GM23248 (cell line): ENCODE measurements around the gene WBP4. TPM values are rescaled to one million over a fixed set of nuclear protein-coding genes. Genes with fewer than 3 reads are reported as not detected.

Experiments used
- DNase-seq: peaks from one replicate; pipeline ENCODE4 v3.0.0-alpha.2; 2015
- H2AFZ ChIP-seq: fragments of 200-600 bp; sonication (generic); 2 replicates; pipeline ENCODE4 v1.6.1; 2016; ENCODE audit warnings: antibody characterized with exemption
- H3F3A ChIP-seq: fragments of 200-600 bp; sonication (generic); 2 replicates; pipeline ENCODE4 v1.6.1; 2016; ENCODE audit warnings: mild to moderate bottlenecking, antibody characterized with exemption, mixed run types; ENCODE audit not compliant: insufficient read depth
- H3K27ac ChIP-seq: fragments of 200-600 bp; sonication (generic); 2 replicates; pipeline ENCODE4 v1.5.1; 2016; ENCODE audit warnings: mild to moderate bottlenecking
- H3K27me3 ChIP-seq: fragments of 200-600 bp; sonication (generic); replicated peaks from 2 replicates; pipeline ENCODE4 v1.6.1; 2016; ENCODE audit warnings: mild to moderate bottlenecking; ENCODE audit not compliant: insufficient read depth
- H3K36me3 ChIP-seq: fragments of 200-600 bp; sonication (generic); 2 replicates; pipeline ENCODE4 v1.6.1; 2016; ENCODE audit warnings: low read depth, mild to moderate bottlenecking
- H3K4me1 ChIP-seq: fragments of 200-600 bp; sonication (generic); 2 replicates; pipeline ENCODE4 v1.6.1; 2016; ENCODE audit warnings: mild to moderate bottlenecking; ENCODE audit not compliant: insufficient read depth
- H3K4me2 ChIP-seq: fragments of 200-600 bp; sonication (generic); one replicate; pipeline ENCODE4 v1.6.1; 2016; ENCODE audit warnings: mild to moderate bottlenecking; ENCODE audit not compliant: unreplicated experiment
- H3K4me3 ChIP-seq: fragments of 200-600 bp; sonication (generic); 2 replicates; pipeline ENCODE4 v1.5.1; 2016; ENCODE audit warnings: mild to moderate bottlenecking
- H3K79me2 ChIP-seq: fragments of 200-600 bp; sonication (generic); 2 replicates; pipeline ENCODE4 v1.6.1; 2016; ENCODE audit warnings: mild to moderate bottlenecking; ENCODE audit not compliant: insufficient read depth
- H3K9ac ChIP-seq: fragments of 200-600 bp; sonication (generic); 2 replicates; pipeline ENCODE4 v1.6.1; 2016; ENCODE audit warnings: mild to moderate bottlenecking
- H3K9me2 ChIP-seq: fragments of 200-600 bp; sonication (generic); 2 replicates; pipeline ENCODE4 v1.6.1; 2016; ENCODE audit warnings: mixed run types, mild to moderate bottlenecking, moderate library complexity; ENCODE audit not compliant: insufficient read depth
- H3K9me3 ChIP-seq: fragments of 200-600 bp; sonication (generic); one replicate; pipeline ENCODE4 v1.6.1; 2017; ENCODE audit warnings: low read depth
- H4K20me1 ChIP-seq: fragments of 200-600 bp; sonication (generic); 2 replicates; pipeline ENCODE4 v1.6.0; 2016; ENCODE audit not compliant: insufficient read depth
- EZH2 ChIP-seq: fragments of 200-600 bp; sonication (generic); IDR thresholded peaks from 2 replicates; pipeline ENCODE4 v1.6.1; 2018; ENCODE audit warnings: antibody characterized with exemption, mild to moderate bottlenecking; ENCODE audit not compliant: insufficient read depth, poor library complexity, severe bottlenecking
- EZH2phosphoT487 ChIP-seq: fragments of 200-600 bp; sonication (generic); IDR thresholded peaks from 2 replicates; pipeline ENCODE4 v1.6.1; 2018; ENCODE audit warnings: antibody characterized with exemption, moderate library complexity, mild to moderate bottlenecking, low read depth; ENCODE audit not compliant: insufficient read depth
- WGBS, 2 experiments: methylation state at CpG; one replicate each; pipeline ENCODE4 v1.1.6; 2015 to 2017; ENCODE audit warnings: low lambda C conversion rate in 2 of 2, low coverage in 1 of 2; ENCODE audit errors: missing lambda C conversion rate in 2 of 2; 5-methylcytosine and 5-hydroxymethylcytosine counted together
- in situ Hi-C: fragments of 300-500 bp; cut with MboI; formaldehyde crosslinking; loops from 2 replicates; pipeline ENCODE4 v1.15.0; 2020
- polyA plus RNA-seq: library from polyadenylated mRNA; unstranded; fragments of >200 nt; fragmentation: Nextera tagmentation; extraction: Ambion mirVana; gene quantifications from 2 replicates; pipeline ENCODE4 v1.2.1, GENCODE V29; 2016
- total RNA-seq: library from RNA; depleted of rRNA; stranded (reverse); fragments of >200 nt; shearing (Covaris generic); gene quantifications from 2 replicates; pipeline ENCODE4 v1.2.3, GENCODE V29; 2014; rRNA removed

WBP4 gene, protein sequence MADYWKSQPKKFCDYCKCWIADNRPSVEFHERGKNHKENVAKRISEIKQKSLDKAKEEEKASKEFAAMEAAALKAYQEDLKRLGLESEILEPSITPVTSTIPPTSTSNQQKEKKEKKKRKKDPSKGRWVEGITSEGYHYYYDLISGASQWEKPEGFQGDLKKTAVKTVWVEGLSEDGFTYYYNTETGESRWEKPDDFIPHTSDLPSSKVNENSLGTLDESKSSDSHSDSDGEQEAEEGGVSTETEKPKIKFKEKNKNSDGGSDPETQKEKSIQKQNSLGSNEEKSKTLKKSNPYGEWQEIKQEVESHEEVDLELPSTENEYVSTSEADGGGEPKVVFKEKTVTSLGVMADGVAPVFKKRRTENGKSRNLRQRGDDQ
- 7.5 and 11.8 TPM in 2 replicates for total RNA-seq
- 13.4 and 14.0 TPM in 2 replicates for polyA plus RNA-seq

DNA sequence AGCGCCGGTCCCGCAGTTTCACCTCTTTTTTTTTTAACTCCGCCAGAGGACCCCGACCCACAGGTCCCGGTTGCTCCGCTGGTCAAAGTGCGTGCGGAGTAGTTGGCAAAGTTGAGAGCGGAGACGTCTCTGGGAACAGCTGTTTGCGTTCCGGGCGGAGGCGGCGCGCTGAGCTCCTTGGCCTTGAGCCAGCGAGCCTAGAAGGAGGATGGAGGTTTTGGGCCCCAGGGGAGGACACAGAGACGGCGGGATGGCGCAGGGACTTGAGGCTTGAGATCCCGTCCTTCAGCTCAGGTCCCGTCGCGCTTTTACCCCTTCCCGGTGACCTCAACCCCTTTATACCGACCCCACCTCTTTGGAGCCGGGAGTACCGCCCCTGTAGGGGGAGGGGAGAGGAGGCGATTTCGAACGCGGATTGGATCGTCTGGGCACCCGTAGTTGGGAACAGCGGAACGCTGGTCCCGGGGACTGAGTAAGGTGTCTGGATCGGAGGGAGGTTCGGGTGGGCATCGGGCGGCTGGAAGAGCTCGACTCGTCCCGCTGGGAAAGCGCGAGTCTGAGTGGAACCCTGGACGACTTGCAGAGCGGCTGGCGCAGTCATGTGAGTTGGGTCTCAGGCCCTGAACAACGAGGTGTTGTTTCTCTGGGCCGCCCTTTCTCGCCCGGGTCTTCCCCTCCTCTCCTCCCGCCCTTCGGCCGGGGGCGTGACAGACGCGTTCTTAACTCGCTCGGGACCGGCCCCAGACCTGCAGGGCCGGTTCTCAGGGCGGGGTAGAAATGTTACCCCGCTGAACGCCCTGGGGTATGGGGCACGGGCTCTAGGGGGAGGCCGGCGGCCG lies at the start of gene WBP4:
TSS of gene WBP4 (plus strand) at position 435 of the 839 bp plus-strand sequence. CDS start at position 600, 165 bp downstream.
- H3K9ac ChIP-seq = peak within 1 kb of the TSS; percentile 100
- no peaks in the 10 kb centered on the region for H3K27me3 ChIP-seq
- peak within 1 kb of the TSS; percentile 91 for H3K4me2 ChIP-seq
- H3K36me3 ChIP-seq = peaks cover 13% of the 10 kb centered on the region
- DNase-seq = peak; percentile 99
- peaks cover 54% of the 10 kb centered on the region for H3F3A ChIP-seq
- H3K9me3 ChIP-seq = no peaks in the 10 kb centered on the region
- H3K27ac ChIP-seq = peak within 1 kb of the TSS; percentile 100
- 1 to 2% methylated on average over 68 to 71 of the region's 71 CpGs for WGBS, 2 experiments
- H3K4me3 ChIP-seq = peak within 1 kb of the TSS; percentile 98
- peak within 1 kb of the TSS; percentile 79 for H2AFZ ChIP-seq
- H3K79me2 ChIP-seq = peaks cover 67% of the 10 kb centered on the region
- peaks cover 56% of the 10 kb centered on the region for H3K4me1 ChIP-seq
- in situ Hi-C loops = no loop called here
- H4K20me1 ChIP-seq = peaks cover 12% of the 10 kb centered on the region; the same call in 1 of the 2 replicates
- TF ChIP-seq EZH2 (no peak), EZH2phosphoT487 (no peak)
- no peaks in the 10 kb centered on the region for H3K9me2 ChIP-seq

DNA sequence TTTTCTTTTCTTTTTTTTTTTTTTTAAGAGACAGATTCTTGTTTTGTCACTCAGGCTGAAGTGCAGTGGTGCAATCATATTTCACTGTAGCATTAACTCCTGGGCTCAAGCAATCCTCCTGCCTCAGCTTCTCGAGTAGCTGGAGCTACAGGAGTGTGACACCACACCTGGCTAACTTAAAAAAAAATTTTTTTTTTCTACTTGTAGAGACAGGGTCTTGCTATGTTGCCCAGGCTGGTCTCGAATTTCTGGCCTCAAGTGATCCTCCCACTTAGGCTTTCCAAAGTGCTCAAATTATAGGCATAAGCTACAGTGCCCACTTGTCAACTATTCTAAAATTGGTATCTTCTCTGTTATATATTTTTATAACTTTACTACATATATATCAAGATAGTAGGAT lies 48.8 kb upstream of the WBP4 start:
- Histone ChIP-seq H3K9me3 (no peaks in the 10 kb centered on the region), H3K27me3 (no peaks in the 10 kb centered on the region), H3K4me1 (peaks cover 13% of the 10 kb centered on the region), H2AFZ (no peak overlapping the region), H3K36me3 (0 out of 2 replicates have a peak, but pooled peaks cover 3% of the 10 kb centered on the region), H4K20me1 (no peaks in the 10 kb centered on the region; the same call in 1 of the 2 replicates), H3K4me3 (no peak overlapping the region), H3K79me2 (peaks cover 94% of the 10 kb centered on the region), H3K9ac (no peak overlapping the region), H3K27ac (no peak overlapping the region), H3K9me2 (no peaks in the 10 kb centered on the region), H3F3A (peaks cover 13% of the 10 kb centered on the region), H3K4me2 (no peak overlapping the region)
- TF ChIP-seq EZH2 = no peak
- TF ChIP-seq EZH2phosphoT487 = no peak
- in situ Hi-C loops = no loop called here
- 92 to 94% methylated on average over 2 of the region's 2 CpGs for WGBS, 2 experiments
- no peak for DNase-seq

DNA sequence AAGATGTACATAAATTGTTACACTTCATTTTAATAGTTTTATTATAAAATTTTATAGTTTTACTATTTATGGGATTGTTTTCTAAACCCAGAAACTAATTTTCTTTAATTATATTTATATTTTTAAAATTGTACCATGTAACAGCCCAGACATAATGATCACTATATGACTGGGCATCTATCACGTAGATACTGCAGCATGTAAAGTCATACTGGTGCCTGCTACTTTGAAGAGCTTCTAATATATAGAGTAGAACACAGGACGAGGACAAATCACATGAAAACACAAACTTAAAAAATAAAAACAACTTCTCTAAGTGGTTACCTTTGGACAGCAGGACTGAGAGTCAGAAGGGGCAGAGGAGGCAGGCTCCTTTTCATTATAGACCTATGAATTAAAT lies 47.5 kb upstream of the WBP4 start:
- H2AFZ ChIP-seq = no peak overlapping the region
- 97 to 100% methylated on average over 2 of the region's 2 CpGs for WGBS, 2 experiments
- 0 out of 2 replicates have a peak, but pooled peaks cover 3% of the 10 kb centered on the region for H3F3A ChIP-seq
- H3K4me3 ChIP-seq = no peak overlapping the region
- no peak overlapping the region for H3K4me2 ChIP-seq
- peaks cover 3% of the 10 kb centered on the region for H3K4me1 ChIP-seq
- H3K36me3 ChIP-seq = 0 out of 2 replicates have a peak, but pooled peaks cover 3% of the 10 kb centered on the region
- H3K9me2 ChIP-seq = no peaks in the 10 kb centered on the region
- in situ Hi-C loops = no loop called here
- H3K27ac ChIP-seq = no peak overlapping the region
- H3K9me3 ChIP-seq = no peaks in the 10 kb centered on the region
- no peak for TF ChIP-seq EZH2
- no peak for TF ChIP-seq EZH2phosphoT487
- no peaks in the 10 kb centered on the region; the same call in 1 of the 2 replicates for H4K20me1 ChIP-seq
- H3K79me2 ChIP-seq = peaks cover 95% of the 10 kb centered on the region
- H3K27me3 ChIP-seq = no peaks in the 10 kb centered on the region
- H3K9ac ChIP-seq = no peak overlapping the region
- DNase-seq = no peak

DNA sequence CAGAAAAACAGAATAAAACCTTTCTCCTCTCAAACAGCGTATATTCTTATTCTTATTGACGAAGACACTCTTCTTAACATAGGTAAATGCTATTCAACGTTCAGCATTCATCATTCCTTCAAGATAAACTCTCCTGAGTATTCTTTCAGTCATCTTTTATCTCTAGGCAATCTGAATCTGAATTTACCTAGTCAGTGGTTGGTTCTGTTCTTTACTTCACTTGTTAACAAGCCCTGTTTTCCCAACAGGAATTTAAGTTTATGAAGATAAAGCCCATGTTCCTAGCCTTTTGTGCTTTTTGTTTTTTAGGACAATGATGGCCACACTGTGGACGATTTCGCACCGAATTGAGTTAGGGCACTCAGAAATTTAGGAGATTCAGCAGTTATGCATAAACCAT lies 45.4 kb upstream of the WBP4 start:
- no peak overlapping the region for H3K4me2 ChIP-seq
- DNase-seq = no peak
- no peaks in the 10 kb centered on the region for H3K9me3 ChIP-seq
- H3K27me3 ChIP-seq = no peaks in the 10 kb centered on the region
- H4K20me1 ChIP-seq = no peaks in the 10 kb centered on the region; the same call in 1 of the 2 replicates
- H3K9ac ChIP-seq = no peak overlapping the region
- no peak overlapping the region for H3K4me3 ChIP-seq
- TF ChIP-seq EZH2phosphoT487 = no peak
- no peak for TF ChIP-seq EZH2
- no peak overlapping the region for H2AFZ ChIP-seq
- no peaks in the 10 kb centered on the region for H3K9me2 ChIP-seq
- in situ Hi-C loops = no loop called here
- 0 out of 2 replicates have a peak, but pooled peaks cover 6% of the 10 kb centered on the region for H3F3A ChIP-seq
- 90 to 94% methylated on average over 6 of the region's 6 CpGs for WGBS, 2 experiments
- H3K79me2 ChIP-seq = peaks cover 98% of the 10 kb centered on the region
- H3K36me3 ChIP-seq = 0 out of 2 replicates have a peak, but pooled peaks cover 3% of the 10 kb centered on the region
- no peak overlapping the region for H3K27ac ChIP-seq
- peaks cover 9% of the 10 kb centered on the region for H3K4me1 ChIP-seq
